HepG2 (cell line): Measurements from ENCODE around the gene GARIN5A. TPM values are rescaled to one million over a fixed set of nuclear protein-coding genes. Genes with fewer than 3 reads are reported as not detected.
A peak's percentile ranks its signal among the peaks of the same experiment; 100 is the strongest.

Experiments used
- AGO1 ChIP-seq: fragments of 200-400 bp; formaldehyde crosslinking; IDR thresholded peaks from 2 replicates; pipeline ENCODE4 v1.6.1; 2017; ENCODE audit warnings: mild to moderate bottlenecking, low read depth, low read length, moderate library complexity; ENCODE audit not compliant: poor library complexity, severe bottlenecking
- ARNT ChIP-seq: fragments of 450-650 bp; IDR thresholded peaks from 2 replicates; pipeline ENCODE4 v1.6.1; 2017
- ARNTL ChIP-seq: sonication (generic); formaldehyde crosslinking; IDR thresholded peaks from 2 replicates; pipeline ENCODE4 v1.4.0; 2020; ENCODE audit warnings: mild to moderate bottlenecking, missing genetic modification reagents
- BHLHE40 ChIP-seq: IDR thresholded peaks from 2 replicates; pipeline ENCODE4 v1.6.1; 2011; ENCODE audit warnings: low read length, improper control_type of control experiment
- FOXC1 ChIP-seq: sonication (generic); formaldehyde crosslinking; IDR thresholded peaks from 2 replicates; pipeline ENCODE4 v1.8.0; 2022; ENCODE audit warnings: mild to moderate bottlenecking, missing genetic modification reagents, borderline replicate concordance
- HNRNPUL1 ChIP-seq: fragments of 200-400 bp; formaldehyde crosslinking; IDR thresholded peaks from 2 replicates; pipeline ENCODE4 v1.6.1; 2017; ENCODE audit warnings: low read depth, mild to moderate bottlenecking, low read length, moderate library complexity
- JDP2 ChIP-seq: sonication (generic); formaldehyde crosslinking; IDR thresholded peaks from 2 replicates; pipeline ENCODE4 v1.8.1; 2022; ENCODE audit warnings: missing genetic modification reagents, borderline replicate concordance
- MAZ ChIP-seq, 2 experiments: sonication (generic) in 1 of 2; formaldehyde crosslinking in 1 of 2; IDR thresholded peaks; 2 replicates each; pipeline versions ENCODE4 v1.5.0 to v1.6.1; 2012 to 2020; ENCODE audit warnings: low read depth in 2 of 2, mild to moderate bottlenecking in 2 of 2, borderline replicate concordance in 1 of 2, improper control_type of control experiment in 1 of 2, low read length in 1 of 2, missing genetic modification reagents in 1 of 2, moderate library complexity in 1 of 2
- NFE2 ChIP-seq: sonication (generic); formaldehyde crosslinking; IDR thresholded peaks from 2 replicates; pipeline ENCODE4 v1.4.0; 2020; ENCODE audit warnings: missing genetic modification reagents
- NFRKB ChIP-seq: fragments of 450-650 bp; IDR thresholded peaks from 2 replicates; pipeline ENCODE4 v1.6.1; 2017
- ONECUT2 ChIP-seq: sonication (generic); formaldehyde crosslinking; IDR thresholded peaks from 2 replicates; pipeline ENCODE4 v1.4.0; 2020; ENCODE audit warnings: missing genetic modification reagents
- PCBP1 ChIP-seq: fragments of 200-400 bp; formaldehyde crosslinking; IDR thresholded peaks from 2 replicates; pipeline ENCODE4 v1.6.1; 2017; ENCODE audit warnings: mild to moderate bottlenecking, low read depth, low read length, borderline replicate concordance
- PHF5A ChIP-seq: IDR thresholded peaks from one replicate; pipeline ENCODE4 v1.6.1; 2018; ENCODE audit warnings: low read depth, missing genetic modification reagents; ENCODE audit not compliant: unreplicated experiment
- RFXANK ChIP-seq: IDR thresholded peaks from 2 replicates; pipeline ENCODE4 v1.6.1; 2016
- RFXAP ChIP-seq: sonication (generic); formaldehyde crosslinking; IDR thresholded peaks from 2 replicates; pipeline ENCODE4 v1.4.0; 2020; ENCODE audit warnings: missing genetic modification reagents, borderline replicate concordance
- SMC3 ChIP-seq: IDR thresholded peaks from 2 replicates; pipeline ENCODE4 v1.6.1; 2011; ENCODE audit warnings: low read length, improper control_type of control experiment
- ZMYM4 ChIP-seq: sonication (generic); formaldehyde crosslinking; IDR thresholded peaks from 2 replicates; pipeline ENCODE4 v1.8.1; 2023; ENCODE audit warnings: mild to moderate bottlenecking, missing genetic modification reagents
- ZNF34 ChIP-seq: sonication (generic); formaldehyde crosslinking; IDR thresholded peaks from 2 replicates; pipeline ENCODE4 v1.4.0; 2020; ENCODE audit warnings: mild to moderate bottlenecking, missing genetic modification reagents, borderline replicate concordance
- ZNF350 ChIP-seq: sonication (generic); formaldehyde crosslinking; IDR thresholded peaks from 2 replicates; pipeline ENCODE4 v1.4.0; 2020; ENCODE audit warnings: mild to moderate bottlenecking, low read depth, missing genetic modification reagents, borderline replicate concordance
- ZNF383 ChIP-seq: sonication (generic); formaldehyde crosslinking; IDR thresholded peaks from 2 replicates; pipeline ENCODE4 v1.4.0; 2020; ENCODE audit warnings: missing genetic modification reagents, mild to moderate bottlenecking, borderline replicate concordance
- ZNF713 ChIP-seq: sonication (generic); formaldehyde crosslinking; IDR thresholded peaks from 2 replicates; pipeline ENCODE4 v1.4.0; 2020; ENCODE audit warnings: mild to moderate bottlenecking, missing genetic modification reagents
- ZNF749 ChIP-seq: sonication (generic); formaldehyde crosslinking; IDR thresholded peaks from 2 replicates; pipeline ENCODE4 v1.8.0; 2022; ENCODE audit warnings: mild to moderate bottlenecking, missing genetic modification reagents, moderate library complexity, borderline replicate concordance
- ZNF766 ChIP-seq: sonication (generic); formaldehyde crosslinking; IDR thresholded peaks from 2 replicates; pipeline ENCODE4 v1.5.0; 2020; ENCODE audit warnings: missing genetic modification reagents, borderline replicate concordance
- polyA plus RNA-seq, 8 experiments: library from polyadenylated mRNA; depleted of rRNA in 3 of 8; stranded (reverse) in 7 of 8; unstranded in 1 of 8; fragments of >200 nt; fragmentation: Illumina TruSeq in 4 of 8; extraction: Trizol in 4 of 8; gene quantifications; 2 replicates each; pipeline versions ENCODE4 v1.2.1 to v1.2.3, GENCODE V29; 2011 to 2016; ENCODE audit warnings: low read depth in 4 of 8, missing spikeins in 1 of 8, mixed read lengths in 1 of 8; ENCODE audit not compliant: insufficient read depth in 1 of 8
- total RNA-seq, 5 experiments: library from RNA; depleted of rRNA; stranded (reverse); fragments of >200 nt; fragmentation: Illumina TruSeq; extraction: Trizol; gene quantifications; 2 replicates each; pipeline ENCODE4 v1.2.3, GENCODE V29; 2016; ENCODE audit warnings: low read depth in 1 of 5
- TF ChIP-seq, protein P1 (sequence below): IDR thresholded peaks from 2 replicates; pipeline ENCODE4 v1.6.1; 2016; ENCODE audit warnings: low read depth, control low read depth
- TF ChIP-seq, protein P2 (sequence below): IDR thresholded peaks from 2 replicates; pipeline ENCODE4 v1.6.1; 2012; ENCODE audit warnings: low read depth, low read length, improper control_type of control experiment
- TF ChIP-seq, protein P3 (sequence below): fragments of 450-650 bp; IDR thresholded peaks from 2 replicates; pipeline ENCODE4 v1.6.1; 2016

Gene GARIN5A
- total and polyA plus RNA-seq, 2 of the 13 experiments (the other 11 are each of a cell fraction or from before 2014, with no cell fraction given): not detected

DNA sequence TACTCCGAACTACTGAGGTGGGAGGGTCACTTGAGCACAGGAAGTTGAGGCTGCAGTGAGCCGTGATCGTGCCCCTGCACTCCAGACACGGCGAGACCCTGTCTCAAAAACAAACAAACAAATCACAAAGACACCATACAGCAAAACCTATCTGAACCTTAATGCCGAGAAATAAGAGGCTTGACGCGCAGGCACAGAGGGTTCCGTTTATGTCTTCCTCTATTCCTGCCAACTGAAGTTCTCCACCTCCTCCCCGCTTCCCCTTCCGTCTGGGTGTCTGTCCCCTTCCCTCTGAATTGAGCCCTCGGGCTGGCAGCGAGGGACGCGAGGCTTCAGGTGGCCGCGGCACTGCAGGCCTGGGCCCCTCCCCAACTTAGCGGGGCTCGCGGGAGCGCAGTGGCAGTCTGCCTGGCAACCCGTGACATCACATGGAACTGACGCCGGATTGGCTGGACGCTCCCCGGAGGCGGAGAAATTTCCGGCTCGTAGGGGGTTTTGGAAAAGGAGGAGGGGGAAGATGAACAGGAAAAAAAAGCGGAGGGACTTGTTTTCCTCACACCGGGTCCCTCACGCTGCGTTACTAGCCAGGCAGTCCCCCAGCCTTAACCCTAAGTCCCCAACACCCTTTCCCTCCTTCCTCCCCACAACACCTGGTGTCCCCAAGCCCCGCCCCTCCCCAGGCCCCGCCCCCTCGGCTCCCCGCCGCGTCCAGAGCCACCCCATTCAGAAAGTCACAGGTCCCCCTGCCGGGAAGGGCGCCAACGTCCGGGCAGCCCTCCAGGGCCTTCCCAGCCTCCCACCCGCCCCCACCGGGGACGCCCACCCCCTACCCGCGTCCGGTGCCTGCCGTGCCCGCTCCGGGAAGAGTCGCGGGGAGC lies 45.1 kb downstream of the GARIN5A start (continued):
- no peak for TF ChIP-seq NFRKB
- no peak for TF ChIP-seq PHF5A (CRISPR knock-in tag)
- TF ChIP-seq BHLHE40: peak; percentile 56
- TF ChIP-seq ARNT: no peak
- TF ChIP-seq, protein P1, sequence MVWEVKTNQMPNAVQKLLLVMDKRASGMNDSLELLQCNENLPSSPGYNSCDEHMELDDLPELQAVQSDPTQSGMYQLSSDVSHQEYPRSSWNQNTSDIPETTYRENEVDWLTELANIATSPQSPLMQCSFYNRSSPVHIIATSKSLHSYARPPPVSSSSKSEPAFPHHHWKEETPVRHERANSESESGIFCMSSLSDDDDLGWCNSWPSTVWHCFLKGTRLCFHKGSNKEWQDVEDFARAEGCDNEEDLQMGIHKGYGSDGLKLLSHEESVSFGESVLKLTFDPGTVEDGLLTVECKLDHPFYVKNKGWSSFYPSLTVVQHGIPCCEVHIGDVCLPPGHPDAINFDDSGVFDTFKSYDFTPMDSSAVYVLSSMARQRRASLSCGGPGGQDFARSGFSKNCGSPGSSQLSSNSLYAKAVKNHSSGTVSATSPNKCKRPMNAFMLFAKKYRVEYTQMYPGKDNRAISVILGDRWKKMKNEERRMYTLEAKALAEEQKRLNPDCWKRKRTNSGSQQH: no peak
- TF ChIP-seq ZNF766 (CRISPR knock-in tag): no peak
- no peak for TF ChIP-seq ZNF749
- peak; percentile 100 for TF ChIP-seq RFXAP
- no peak for TF ChIP-seq ONECUT2 (CRISPR knock-in tag)
- TF ChIP-seq FOXC1: 0 out of 2 replicates have a peak, but pooled peaks have one; percentile 46
- TF ChIP-seq, protein P2, sequence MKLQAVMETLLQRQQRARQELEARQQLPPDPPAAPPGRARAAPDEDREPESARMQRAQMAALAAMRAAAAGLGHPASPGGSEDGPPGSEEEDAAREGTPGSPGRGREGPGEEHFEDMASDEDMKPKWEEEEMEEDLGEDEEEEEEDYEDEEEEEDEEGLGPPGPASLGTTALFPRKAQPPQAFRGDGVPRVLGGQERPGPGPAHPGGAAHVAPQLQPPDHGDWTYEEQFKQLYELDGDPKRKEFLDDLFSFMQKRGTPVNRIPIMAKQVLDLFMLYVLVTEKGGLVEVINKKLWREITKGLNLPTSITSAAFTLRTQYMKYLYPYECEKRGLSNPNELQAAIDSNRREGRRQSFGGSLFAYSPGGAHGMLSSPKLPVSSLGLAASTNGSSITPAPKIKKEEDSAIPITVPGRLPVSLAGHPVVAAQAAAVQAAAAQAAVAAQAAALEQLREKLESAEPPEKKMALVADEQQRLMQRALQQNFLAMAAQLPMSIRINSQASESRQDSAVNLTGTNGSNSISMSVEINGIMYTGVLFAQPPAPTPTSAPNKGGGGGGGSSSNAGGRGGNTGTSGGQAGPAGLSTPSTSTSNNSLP: no peak
- no peak for TF ChIP-seq ZMYM4 (CRISPR knock-in tag)
- no peak for TF ChIP-seq ARNTL (CRISPR knock-in tag)
- no peak for TF ChIP-seq ZNF383 (CRISPR knock-in tag)
- TF ChIP-seq RFXANK (CRISPR knock-in tag): peak; percentile 100
- no peak for TF ChIP-seq ZNF34 (CRISPR knock-in tag)
- TF ChIP-seq ZNF350: peak; percentile 27; the same call in 1 of the 2 replicates
- TF ChIP-seq JDP2 (CRISPR knock-in tag): no peak
- TF ChIP-seq NFE2 (CRISPR knock-in tag): no peak
- TF ChIP-seq PCBP1: no peak
- peak; percentile 34 for TF ChIP-seq AGO1
- TF ChIP-seq HNRNPUL1: no peak
- TF ChIP-seq SMC3: no peak
- no peak for TF ChIP-seq ZNF713 (CRISPR knock-in tag)
- TF ChIP-seq, protein P3, sequence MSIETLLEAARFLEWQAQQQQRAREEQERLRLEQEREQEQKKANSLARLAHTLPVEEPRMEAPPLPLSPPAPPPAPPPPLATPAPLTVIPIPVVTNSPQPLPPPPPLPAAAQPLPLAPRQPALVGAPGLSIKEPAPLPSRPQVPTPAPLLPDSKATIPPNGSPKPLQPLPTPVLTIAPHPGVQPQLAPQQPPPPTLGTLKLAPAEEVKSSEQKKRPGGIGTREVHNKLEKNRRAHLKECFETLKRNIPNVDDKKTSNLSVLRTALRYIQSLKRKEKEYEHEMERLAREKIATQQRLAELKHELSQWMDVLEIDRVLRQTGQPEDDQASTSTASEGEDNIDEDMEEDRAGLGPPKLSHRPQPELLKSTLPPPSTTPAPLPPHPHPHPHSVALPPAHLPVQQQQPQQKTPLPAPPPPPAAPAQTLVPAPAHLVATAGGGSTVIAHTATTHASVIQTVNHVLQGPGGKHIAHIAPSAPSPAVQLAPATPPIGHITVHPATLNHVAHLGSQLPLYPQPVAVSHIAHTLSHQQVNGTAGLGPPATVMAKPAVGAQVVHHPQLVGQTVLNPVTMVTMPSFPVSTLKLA: no peak
- peak; percentile 27; the same call in 1 of the 2 replicates for TF ChIP-seq MAZ (IDR thresholded peaks at IDR 0.05; ENCODE audit: borderline replicate concordance, low read depth, low read length)
- peak; percentile 61; the same call in 1 of the 2 replicates for TF ChIP-seq MAZ (CRISPR knock-in tag; IDR thresholded peaks at IDR 0.05; ENCODE audit: low read depth)
